Measurements from ENCODE around the gene ZFP92.
A peak's percentile ranks its signal among the peaks of the same experiment; 100 is the strongest.
"Not testable (repeated sequence)": the region's sequence is repeated elsewhere in the genome, so short reads cannot be mapped to it uniquely, and the experiment has no call there.

The ZFP92 gene

GRCh38 chrX:153387345-153387744 lies 23.9 kb upstream of the ZFP92 start:
- no peak for DNase-seq

- DNase-seq = no peak
Observed at GRCh38 chrX:153387987-153388721, 23.1 kb upstream of the ZFP92 start.

- no peak for DNase-seq
Observed at GRCh38 chrX:153388722-153389459, 22.4 kb upstream of the ZFP92 start.

- DNase-seq = not testable (repeated sequence)
Observed at GRCh38 chrX:153389460-153389768, 21.9 kb upstream of the ZFP92 start.

- DNase-seq = no peak
Observed at GRCh38 chrX:153392642-153393321, 18.5 kb upstream of the ZFP92 start.

GRCh38 chrX:153394612-153395011 lies 16.7 kb upstream of the ZFP92 start:
- DNase-seq = no peak

GRCh38 chrX:153395613-153396319 lies 15.5 kb upstream of the ZFP92 start:
- DNase-seq = no peak

- no peak for DNase-seq
Observed at GRCh38 chrX:153396320-153397195, 14.7 kb upstream of the ZFP92 start.

- peak; percentile 25 to 86 (median 53) for DNase-seq
Observed at GRCh38 chrX:153397256-153397960, 13.9 kb upstream of the ZFP92 start.

- no peak for DNase-seq
Observed at GRCh38 chrX:153398275-153398960, 12.9 kb upstream of the ZFP92 start.

GRCh38 chrX:153400146-153401132 lies 10.8 kb upstream of the ZFP92 start:
- no peak for DNase-seq

GRCh38 chrX:153401133-153401764 lies 10.0 kb upstream of the ZFP92 start, which contains the start of gene PNMA6E:
Gene PNMA6E (minus strand): TSS chrX:153401350. CDS start chrX:153398849, 2,501 bp downstream.
- DNase-seq = no peak

GRCh38 chrX:153404333-153404732 lies 6.9 kb upstream of the ZFP92 start:
- DNase-seq = not testable (repeated sequence)

- DNase-seq = no peak
Observed at GRCh38 chrX:153405426-153405825, 5.8 kb upstream of the ZFP92 start.

- no peak for DNase-seq
Observed at GRCh38 chrX:153406011-153406410, 5.3 kb upstream of the ZFP92 start.

GRCh38 chrX:153406903-153407302 lies 4.4 kb upstream of the ZFP92 start:
- DNase-seq = no peak

GRCh38 chrX:153407736-153408135 lies 3.5 kb upstream of the ZFP92 start:
- DNase-seq = no peak

- no peak for DNase-seq
Observed at GRCh38 chrX:153408221-153408721, 3.0 kb upstream of the ZFP92 start.

- DNase-seq = no peak
Observed at GRCh38 chrX:153408871-153409351, 2.4 kb upstream of the ZFP92 start.

Measured in NCI-H1417 (cell line).